Common myeloid progenitor, CD34-positive (primary cell): ENCODE data around the gene BANP.
"Not testable (repeated sequence)": the region's sequence is repeated elsewhere in the genome, so short reads cannot be mapped to it uniquely, and the experiment has no call there.

ENCODE experiments used
- CTCF ChIA-PET: fragments of 350-600 bp; sonication (Branson Sonifier 250); formaldehyde crosslinking; loops from one replicate; lab custom pipeline; 2021; ENCODE audit warnings: antibody characterized with exemption; lab: Charles Lee
- POLR2A ChIA-PET: fragments of 350-600 bp; sonication (Branson Sonifier 250); formaldehyde crosslinking; loops from one replicate; lab custom pipeline; 2021; ENCODE audit warnings: antibody characterized with exemption; lab: Charles Lee
- DNase-seq, 3 donors: peaks; one replicate each; pipeline versions ENCODE4 v3.0.0 to v3.0.0-alpha.2; 2013
- H3K27ac ChIP-seq, 2 experiments: 1 replicate in 1 of 2; 2 replicates in 1 of 2; pipeline ENCODE4 v1.7.0; 2013; ENCODE audit warnings: inconsistent platforms in 2 of 2, low read length in 2 of 2, mild to moderate bottlenecking in 2 of 2, low read depth in 1 of 2, moderate library complexity in 1 of 2; ENCODE audit not compliant: severe bottlenecking in 2 of 2, insufficient read depth in 1 of 2, poor library complexity in 1 of 2
- H3K27me3 ChIP-seq, 5 experiments: replicated peaks in 2 of 5; 1 replicate in 3 of 5; 2 replicates in 2 of 5; pipeline versions ENCODE4 v1.6.1 to v1.7.0; 2013; ENCODE audit warnings: low read length in 4 of 5, mild to moderate bottlenecking in 2 of 5, moderate library complexity in 2 of 5, inconsistent platforms in 1 of 5; ENCODE audit not compliant: insufficient read depth in 5 of 5, control insufficient read depth in 4 of 5
- H3K36me3 ChIP-seq, 4 experiments: 1 replicate in 2 of 4; 2 replicates in 2 of 4; pipeline versions ENCODE4 v1.6.1 to v1.7.0; 2013; ENCODE audit warnings: low read length in 3 of 4, control low read depth in 1 of 4, mild to moderate bottlenecking in 1 of 4; ENCODE audit not compliant: control insufficient read depth in 4 of 4, insufficient read depth in 4 of 4
- H3K4me1 ChIP-seq, 4 experiments: 1 replicate in 3 of 4; 2 replicates in 1 of 4; pipeline versions ENCODE4 v1.6.1 to v1.7.1; 2013; ENCODE audit warnings: low read length in 3 of 4, mild to moderate bottlenecking in 3 of 4, control low read depth in 1 of 4, inconsistent platforms in 1 of 4, moderate library complexity in 1 of 4; ENCODE audit not compliant: control insufficient read depth in 4 of 4, insufficient read depth in 4 of 4; ENCODE audit errors: control extremely low read depth in 1 of 4
- H3K4me3 ChIP-seq, 7 experiments: 1 replicate in 4 of 7; 2 replicates in 3 of 7; pipeline versions ENCODE4 v1.5.1 to v1.7.0; 2013; ENCODE audit warnings: mild to moderate bottlenecking in 7 of 7, low read length in 6 of 7, moderate library complexity in 6 of 7, inconsistent platforms in 2 of 7, low read depth in 2 of 7, control low read depth in 1 of 7; ENCODE audit not compliant: insufficient read depth in 4 of 7, control insufficient read depth in 1 of 7; ENCODE audit errors: extremely low read depth in 1 of 7
- H3K9me3 ChIP-seq, 5 experiments: 1 replicate in 4 of 5; 2 replicates in 1 of 5; pipeline versions ENCODE4 v1.6.1 to v1.7.1; 2013; ENCODE audit warnings: low read length in 4 of 5, mild to moderate bottlenecking in 2 of 5, inconsistent platforms in 1 of 5, low read depth in 1 of 5, moderate library complexity in 1 of 5; ENCODE audit not compliant: control insufficient read depth in 4 of 5, insufficient read depth in 2 of 5; ENCODE audit errors: control extremely low read depth in 1 of 5
- WGBS: methylation state at CpG from one replicate; pipeline ENCODE4 v1.1.5; 2013; ENCODE audit not compliant: insufficient coverage; 5-methylcytosine and 5-hydroxymethylcytosine counted together

Gene BANP

DNA sequence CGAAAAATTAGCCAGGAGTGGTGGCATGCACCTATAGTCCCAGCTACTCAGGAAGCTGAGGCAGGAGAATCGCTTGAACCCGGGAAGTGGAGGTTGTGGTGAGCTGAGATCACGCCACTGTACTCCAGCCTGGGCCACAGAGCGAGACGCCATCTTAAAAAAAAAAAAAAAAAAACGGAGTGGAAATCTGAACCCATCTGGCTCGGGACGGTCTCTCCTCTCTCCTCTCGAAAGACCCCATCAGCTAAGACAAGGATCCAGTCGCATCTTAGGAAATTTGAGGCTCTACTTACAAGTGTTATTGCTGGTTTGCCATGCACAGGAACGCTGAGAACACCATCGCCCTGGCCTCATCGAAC is 15.2 kb upstream of the BANP start:
- H3K27me3 ChIP-seq, H3K4me3 ChIP-seq, DNase-seq, H3K9me3 ChIP-seq, H3K4me1 ChIP-seq, H3K36me3 ChIP-seq, H3K27ac ChIP-seq, POLR2A ChIA-PET: not testable (repeated sequence)
- 94% methylated on average over 7 of the region's 14 CpGs for WGBS
- CTCF ChIA-PET = interaction anchor here (0.6 kb wide), 1 partner anchor 31 kb away, joined by 3 read pairs; no protein-coding TSS in a partner anchor

GRCh38 chr16:87936375-87937230 is 14.6 kb upstream of the BANP start, which contains the start of gene CA5A:
CA5A (minus strand) TSS chr16:87936529; CDS start chr16:87936450, 79 bp downstream.
- 98% methylated on average over 5 of the region's 15 CpGs for WGBS
- H3K27me3 ChIP-seq = no peaks in the 10 kb centered on the region
- DNase-seq = no peak
- ChIA-PET CTCF (interaction anchor here (0.6 kb wide), 1 partner anchor 30 kb away, joined by 3 read pairs; no protein-coding TSS in a partner anchor), POLR2A (no interaction called here)
- no peaks in the 10 kb centered on the region for H3K36me3 ChIP-seq
- H3K4me3 ChIP-seq = no peak within 1 kb of the TSS
- H3K9me3 ChIP-seq = no peaks in the 10 kb centered on the region
- no peak within 1 kb of the TSS for H3K27ac ChIP-seq
- peaks cover 0 to 8% (median 4%) of the 10 kb centered on the region in 4 experiments for H3K4me1 ChIP-seq

DNA sequence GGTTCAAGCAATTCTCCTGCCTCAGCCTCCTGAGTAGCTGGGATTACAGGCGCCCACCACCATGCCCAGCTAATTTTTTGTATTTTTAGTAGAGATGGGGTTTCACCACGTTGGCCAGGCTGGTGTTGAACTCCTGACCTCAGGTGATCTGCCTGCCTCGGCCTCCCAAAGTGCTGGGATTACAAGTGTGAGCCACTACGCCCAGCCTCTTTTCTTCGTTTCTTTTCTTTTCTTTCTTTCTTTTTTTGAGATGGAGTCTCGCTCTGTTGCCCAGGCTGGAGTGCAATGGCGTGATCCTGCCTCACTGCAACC is 14.0 kb upstream of the BANP start:
- DNase-seq, H3K9me3 ChIP-seq, H3K4me3 ChIP-seq, CTCF ChIA-PET, H3K27me3 ChIP-seq, POLR2A ChIA-PET, H3K36me3 ChIP-seq, H3K4me1 ChIP-seq, H3K27ac ChIP-seq: not testable (repeated sequence)
- WGBS = 100% methylated on average over 5 of the region's 7 CpGs

- ChIA-PET CTCF (no interaction called here), POLR2A (no interaction called here)
- H3K27ac ChIP-seq = no peak overlapping the region
- 100% methylated on average over 4 of the region's 4 CpGs for WGBS
- no peaks in the 10 kb centered on the region for H3K27me3 ChIP-seq
- DNase-seq = no peak
- peaks cover 0 to 8% (median 4%) of the 10 kb centered on the region in 4 experiments for H3K4me1 ChIP-seq
- no peak overlapping the region for H3K4me3 ChIP-seq
- no peaks in the 10 kb centered on the region for H3K36me3 ChIP-seq
- no peaks in the 10 kb centered on the region for H3K9me3 ChIP-seq
Observed at GRCh38 chr16:87938412-87938949, 12.8 kb upstream of the BANP start.

GRCh38 chr16:87939562-87940423 is 11.4 kb upstream of the BANP start:
- H3K4me3 ChIP-seq = no peak overlapping the region
- no peak overlapping the region for H3K27ac ChIP-seq
- POLR2A ChIA-PET = no interaction called here
- peaks cover 0 to 6% (median 4%) of the 10 kb centered on the region in 4 experiments for H3K4me1 ChIP-seq
- CTCF ChIA-PET = no interaction called here
- 97% methylated on average over 8 of the region's 13 CpGs for WGBS
- no peaks in the 10 kb centered on the region for H3K36me3 ChIP-seq
- H3K27me3 ChIP-seq = no peaks in the 10 kb centered on the region
- H3K9me3 ChIP-seq = no peaks in the 10 kb centered on the region
- no peak for DNase-seq

DNA sequence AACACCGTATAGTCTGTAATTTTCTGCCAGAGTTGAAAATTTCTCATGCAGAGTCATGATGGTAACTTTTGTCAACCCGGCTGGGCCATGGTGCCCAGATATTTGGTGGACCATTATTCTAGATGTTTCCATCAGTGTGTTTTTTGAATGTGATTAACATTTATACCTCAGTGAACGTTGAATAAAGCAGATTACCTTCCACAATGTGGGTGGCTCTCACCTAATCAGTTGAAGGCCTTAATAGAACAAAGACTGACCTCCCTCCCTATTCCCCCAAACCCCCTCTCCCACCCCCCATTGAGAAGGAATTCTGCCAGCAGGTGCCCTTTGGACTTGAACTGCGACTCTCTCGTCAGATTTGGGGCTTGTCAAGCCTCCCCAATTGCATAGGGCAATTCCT is 8.6 kb upstream of the BANP start:
- no peaks in the 10 kb centered on the region for H3K9me3 ChIP-seq
- H3K36me3 ChIP-seq = no peaks in the 10 kb centered on the region
- H3K27ac ChIP-seq = no peak overlapping the region
- peaks cover under 1 to 13% (median 9%) of the 10 kb centered on the region in 4 experiments for H3K4me1 ChIP-seq
- ChIA-PET POLR2A (no interaction called here), CTCF (no interaction called here)
- H3K4me3 ChIP-seq = no peak overlapping the region
- 100% methylated on average over 2 of the region's 5 CpGs for WGBS
- no peaks in the 10 kb centered on the region for H3K27me3 ChIP-seq
- DNase-seq = no peak
